Stimulated activated naive CD8-positive, alpha-beta T cell treated with anti-CD3 and anti-CD28 coated beads, Interleukin-15, Interleukin-2, amounts not matched to agents 100 ng/mL and 50 ng/mL, for 24 hours (primary cell): Measurements from ENCODE around the gene HMG20A.

ENCODE experiments used
- H3K27ac Mint-ChIP-seq: one replicate; pipeline ENCODE4 v1.8.0; 2021; ENCODE audit warnings: mild to moderate bottlenecking, mixed read lengths
- H3K27me3 Mint-ChIP-seq: one replicate; pipeline ENCODE4 v1.8.0; 2021; ENCODE audit warnings: mixed read lengths
- H3K36me3 Mint-ChIP-seq: one replicate; pipeline ENCODE4 v1.8.0; 2021; ENCODE audit warnings: low read depth, mixed read lengths
- H3K4me1 Mint-ChIP-seq: one replicate; pipeline ENCODE4 v1.8.0; 2021; ENCODE audit warnings: low read depth, mixed read lengths
- H3K4me3 Mint-ChIP-seq: one replicate; pipeline ENCODE4 v1.8.0; 2021; ENCODE audit warnings: mild to moderate bottlenecking, mixed read lengths
- H3K9me3 Mint-ChIP-seq: one replicate; pipeline ENCODE4 v1.8.0; 2021; ENCODE audit warnings: mixed read lengths

HMG20A gene

GRCh38 chr15:77487469-77487842 lies 66.8 kb downstream of the HMG20A start:
- Mint-ChIP-seq H3K27me3 (no peaks in the 10 kb centered on the region), H3K9me3 (no peaks in the 10 kb centered on the region), H3K4me1 (peaks cover 28% of the 10 kb centered on the region), H3K27ac (no peak overlapping the region), H3K4me3 (no peak overlapping the region), H3K36me3 (peaks cover 29% of the 10 kb centered on the region)

DNA sequence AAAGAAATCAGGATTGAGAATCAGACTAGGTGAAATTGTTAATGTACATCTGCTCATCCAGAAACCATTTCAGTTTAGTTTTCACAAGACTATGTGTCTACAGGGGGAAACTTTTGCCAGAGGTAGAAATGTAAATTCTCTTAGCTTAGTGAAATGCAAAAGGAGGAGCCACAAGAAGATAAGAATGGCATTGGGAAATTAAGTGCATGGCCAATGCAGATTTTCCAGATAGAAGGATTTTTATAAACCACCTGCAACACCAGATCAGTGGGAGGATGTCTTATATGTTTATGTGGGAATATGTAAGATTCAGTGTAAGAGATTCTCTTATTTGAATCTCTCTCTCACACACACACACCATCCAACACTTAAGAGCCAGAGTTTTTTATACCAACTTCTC lies 67.2 kb downstream of the HMG20A start:
- Mint-ChIP-seq H3K4me1 (peaks cover 32% of the 10 kb centered on the region), H3K4me3 (no peak overlapping the region), H3K27me3 (no peaks in the 10 kb centered on the region), H3K27ac (no peak overlapping the region), H3K36me3 (peaks cover 26% of the 10 kb centered on the region), H3K9me3 (no peaks in the 10 kb centered on the region)

GRCh38 chr15:77489647-77490046 lies 69.0 kb downstream of the HMG20A start:
- Mint-ChIP-seq H3K36me3 (peaks cover 16% of the 10 kb centered on the region), H3K27me3 (no peaks in the 10 kb centered on the region), H3K4me3 (no peak overlapping the region), H3K4me1 (peaks cover 49% of the 10 kb centered on the region), H3K27ac (no peak overlapping the region), H3K9me3 (no peaks in the 10 kb centered on the region)

DNA sequence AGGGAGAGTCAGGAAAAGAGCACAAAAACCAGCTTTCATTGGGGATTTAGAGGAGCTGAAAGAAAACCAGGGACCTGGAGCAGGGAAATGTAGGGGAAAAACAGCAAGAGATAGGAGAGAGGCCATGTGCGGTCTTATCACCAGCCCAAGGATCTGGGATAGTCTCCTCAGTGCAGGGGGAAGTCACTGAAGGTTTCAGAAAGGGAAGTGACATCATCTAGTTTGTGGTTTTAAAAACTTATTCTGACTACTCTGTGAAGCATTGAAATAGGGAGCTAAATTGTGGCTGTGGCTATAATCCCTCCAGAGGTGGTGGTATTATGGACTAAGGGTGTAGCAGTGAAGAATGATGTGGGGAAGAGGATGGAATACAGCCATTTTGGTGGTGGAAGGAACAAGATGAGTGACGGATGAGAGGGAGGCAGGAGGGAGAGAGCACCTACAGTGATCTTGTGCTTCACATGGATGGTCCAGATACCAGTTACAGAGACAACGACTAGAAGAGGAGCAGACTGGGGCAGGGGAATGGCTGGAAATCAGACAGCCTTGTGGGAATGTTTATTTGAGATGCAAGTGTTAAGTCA lies 72.7 kb downstream of the HMG20A start:
- Mint-ChIP-seq H3K4me1 (peaks cover 33% of the 10 kb centered on the region), H3K4me3 (no peak overlapping the region), H3K9me3 (no peaks in the 10 kb centered on the region), H3K27ac (peak overlapping the region; percentile 78), H3K36me3 (peaks cover 7% of the 10 kb centered on the region), H3K27me3 (no peaks in the 10 kb centered on the region)

- Mint-ChIP-seq H3K4me3 (no peak overlapping the region), H3K36me3 (peaks cover 3% of the 10 kb centered on the region), H3K27ac (peak overlapping the region; percentile 10), H3K4me1 (peaks cover 32% of the 10 kb centered on the region), H3K27me3 (no peaks in the 10 kb centered on the region), H3K9me3 (no peaks in the 10 kb centered on the region)
Observed at GRCh38 chr15:77494073-77494867, 73.6 kb downstream of the HMG20A start.

GRCh38 chr15:77494964-77495363 lies 74.3 kb downstream of the HMG20A start:
- no peaks in the 10 kb centered on the region for H3K9me3 Mint-ChIP-seq
- H3K27ac Mint-ChIP-seq: no peak overlapping the region

GRCh38 chr15:77495838-77496596 lies 75.3 kb downstream of the HMG20A start:
- H3K9me3 Mint-ChIP-seq: no peaks in the 10 kb centered on the region
- peaks cover 3% of the 10 kb centered on the region for H3K36me3 Mint-ChIP-seq
- peaks cover 28% of the 10 kb centered on the region for H3K4me1 Mint-ChIP-seq
- no peak overlapping the region for H3K4me3 Mint-ChIP-seq
- no peak overlapping the region for H3K27ac Mint-ChIP-seq
- no peaks in the 10 kb centered on the region for H3K27me3 Mint-ChIP-seq

More at GRCh38 chr15:77494964-77495363, 74.3 kb downstream of the HMG20A start:
- Mint-ChIP-seq H3K4me1 (peaks cover 32% of the 10 kb centered on the region), H3K4me3 (no peak overlapping the region), H3K36me3 (peaks cover 3% of the 10 kb centered on the region), H3K27me3 (no peaks in the 10 kb centered on the region)

DNA sequence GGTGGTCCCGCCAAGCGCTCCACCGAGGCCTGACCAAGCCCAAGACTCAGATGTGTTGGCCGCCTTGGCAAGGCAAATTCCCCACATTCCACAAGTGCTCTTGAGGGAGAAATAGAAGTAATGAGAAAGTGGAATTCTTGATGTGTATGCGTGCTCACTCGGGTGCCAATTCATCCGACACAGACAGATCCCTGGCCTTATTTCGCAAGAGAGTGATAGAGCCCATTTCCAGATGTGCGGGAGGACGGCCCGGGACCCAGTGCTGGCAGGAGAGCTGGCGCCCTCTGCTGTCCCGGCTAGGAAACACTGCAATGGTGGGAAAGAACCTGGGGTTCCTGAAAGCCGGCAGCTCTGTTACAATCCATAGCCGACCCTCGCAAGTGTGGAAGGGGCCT lies 76.0 kb downstream of the HMG20A start:
- Mint-ChIP-seq H3K4me3 (no peak overlapping the region), H3K9me3 (no peaks in the 10 kb centered on the region), H3K36me3 (peaks cover 3% of the 10 kb centered on the region), H3K27ac (no peak overlapping the region), H3K27me3 (no peaks in the 10 kb centered on the region), H3K4me1 (peaks cover 28% of the 10 kb centered on the region)

GRCh38 chr15:77497110-77497737 lies 76.5 kb downstream of the HMG20A start:
- H3K36me3 Mint-ChIP-seq: peaks cover 3% of the 10 kb centered on the region
- no peaks in the 10 kb centered on the region for H3K27me3 Mint-ChIP-seq
- peaks cover 27% of the 10 kb centered on the region for H3K4me1 Mint-ChIP-seq
- H3K9me3 Mint-ChIP-seq: no peaks in the 10 kb centered on the region
- H3K27ac Mint-ChIP-seq: no peak overlapping the region
- H3K4me3 Mint-ChIP-seq: no peak overlapping the region

- no peak overlapping the region for H3K27ac Mint-ChIP-seq
- H3K36me3 Mint-ChIP-seq: peaks cover 3% of the 10 kb centered on the region
- no peaks in the 10 kb centered on the region for H3K27me3 Mint-ChIP-seq
- no peaks in the 10 kb centered on the region for H3K9me3 Mint-ChIP-seq
- peaks cover 20% of the 10 kb centered on the region for H3K4me1 Mint-ChIP-seq
- no peak overlapping the region for H3K4me3 Mint-ChIP-seq
Observed at GRCh38 chr15:77497942-77498361, 77.3 kb downstream of the HMG20A start.

DNA sequence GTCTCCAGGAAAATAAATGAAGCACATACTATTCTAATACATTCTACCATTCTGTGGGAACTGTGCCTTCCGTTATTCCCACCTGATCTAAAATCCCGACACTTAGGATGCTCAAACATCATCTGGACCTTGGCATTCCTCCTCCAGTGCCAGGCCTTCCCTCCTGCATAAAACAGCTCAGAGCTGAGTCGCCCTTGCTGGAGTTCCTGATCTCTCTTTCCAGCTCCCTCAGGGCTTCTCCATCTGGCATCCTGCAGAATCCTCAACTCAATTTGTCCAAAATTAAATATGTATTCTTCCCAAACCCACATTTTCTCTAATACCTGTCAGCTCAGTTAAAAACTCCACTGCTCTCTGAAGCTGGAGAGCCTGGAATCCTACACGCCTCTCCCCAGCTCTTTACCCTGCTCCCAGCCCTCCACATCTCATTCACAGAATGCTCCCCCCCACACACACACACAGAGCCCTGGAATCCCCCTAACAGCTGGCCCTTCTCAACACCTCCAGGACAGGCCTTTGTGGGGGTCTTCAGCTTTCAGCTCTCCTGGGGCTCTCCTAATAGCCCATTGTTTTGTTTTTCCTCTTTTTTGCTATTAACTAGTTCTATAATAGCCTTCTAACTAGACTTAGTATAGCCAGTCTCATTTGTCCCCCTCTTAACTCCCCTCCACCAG lies 78.5 kb downstream of the HMG20A start:
- H3K27ac Mint-ChIP-seq: peak overlapping the region; percentile 50
- H3K4me3 Mint-ChIP-seq: no peak overlapping the region
- H3K36me3 Mint-ChIP-seq: no peaks in the 10 kb centered on the region
- H3K27me3 Mint-ChIP-seq: no peaks in the 10 kb centered on the region
- no peaks in the 10 kb centered on the region for H3K9me3 Mint-ChIP-seq
- H3K4me1 Mint-ChIP-seq: peaks cover 7% of the 10 kb centered on the region

DNA sequence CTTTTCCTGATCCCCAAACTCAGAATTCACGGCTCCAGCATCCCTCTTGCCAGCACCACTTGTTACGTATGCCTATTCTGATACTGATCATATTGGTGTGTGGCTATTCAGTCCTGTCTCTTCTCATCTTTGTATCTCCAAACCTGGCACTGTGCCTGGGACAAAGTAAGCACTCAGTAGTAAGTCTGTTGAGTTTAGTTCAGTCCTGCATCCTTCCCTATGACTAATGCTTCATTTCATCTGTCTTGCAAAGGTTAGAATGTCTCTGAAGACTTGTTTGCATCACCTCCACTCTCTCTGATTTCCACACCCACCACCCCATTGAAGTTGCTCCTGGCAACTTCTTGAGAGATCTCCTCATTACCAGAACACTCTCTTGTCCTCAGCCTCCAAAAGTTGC lies 80.3 kb downstream of the HMG20A start:
- H3K27me3 Mint-ChIP-seq: no peaks in the 10 kb centered on the region
- no peak overlapping the region for H3K27ac Mint-ChIP-seq
- no peak overlapping the region for H3K4me3 Mint-ChIP-seq
- H3K9me3 Mint-ChIP-seq: no peaks in the 10 kb centered on the region
- no peaks in the 10 kb centered on the region for H3K4me1 Mint-ChIP-seq
- no peaks in the 10 kb centered on the region for H3K36me3 Mint-ChIP-seq

DNA sequence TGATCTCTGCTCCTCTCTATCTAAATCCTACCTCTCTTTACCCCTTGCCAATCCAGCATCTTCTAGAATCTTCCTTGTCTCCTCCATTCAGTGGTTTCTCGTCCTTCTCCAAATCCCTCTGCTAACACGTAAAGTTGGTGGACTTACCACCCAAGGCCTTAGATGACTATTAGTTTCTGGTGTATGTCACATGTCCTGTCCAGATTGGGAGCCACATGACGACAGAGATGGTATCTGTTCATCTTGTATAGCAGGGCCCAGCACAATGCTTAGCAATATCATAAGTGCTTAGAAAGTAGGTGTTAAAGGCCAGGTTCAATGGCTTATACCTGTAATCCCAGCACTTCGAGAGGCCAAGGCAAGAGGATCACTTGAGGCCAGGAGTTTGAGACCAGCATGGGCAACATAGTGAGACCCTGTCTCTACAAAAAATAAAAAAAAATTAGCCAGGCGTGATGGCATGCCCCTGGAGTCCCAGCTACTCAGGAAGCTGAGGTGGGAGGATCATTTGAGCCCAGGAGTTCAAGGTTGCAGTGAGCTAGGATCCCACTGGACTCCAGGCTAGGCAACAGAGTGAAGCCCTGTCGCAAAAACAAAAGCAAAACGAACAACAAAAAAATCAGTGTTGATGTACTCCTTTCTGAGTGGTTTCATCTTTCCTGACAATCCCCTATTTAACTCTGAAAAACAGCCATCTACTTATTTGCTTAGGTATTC lies 81.8 kb downstream of the HMG20A start:
- Mint-ChIP-seq H3K27ac (no peak overlapping the region), H3K36me3 (no peaks in the 10 kb centered on the region), H3K4me1 (peaks cover under 1% of the 10 kb centered on the region)

GRCh38 chr15:77503240-77503639 lies 82.6 kb downstream of the HMG20A start:
- no peaks in the 10 kb centered on the region for H3K9me3 Mint-ChIP-seq
- H3K27me3 Mint-ChIP-seq: no peaks in the 10 kb centered on the region
- H3K4me1 Mint-ChIP-seq: peaks cover 8% of the 10 kb centered on the region
- H3K36me3 Mint-ChIP-seq: no peaks in the 10 kb centered on the region
- no peak overlapping the region for H3K4me3 Mint-ChIP-seq
- no peak overlapping the region for H3K27ac Mint-ChIP-seq

More for the DNA sequence above, 81.8 kb downstream of the HMG20A start:
- Mint-ChIP-seq H3K9me3 (no peaks in the 10 kb centered on the region), H3K4me3 (no peak overlapping the region), H3K27me3 (no peaks in the 10 kb centered on the region)
